ENCODE results near the gene CNTNAP2.

The CNTNAP2 gene

GRCh38 chr7:148014001-148014400, 1897.4 kb downstream of the CNTNAP2 start:
- H3K23ac ChIP-seq (ENCODE audit: low read length): no peak overlapping the region
- no peak overlapping the region for H2BK5ac ChIP-seq (ENCODE audit: low read length)
- H3K27ac ChIP-seq (ENCODE audit: low read depth, low read length): no peak overlapping the region
- no CpG with 5 or more reads among the region's 6 CpGs for WGBS (ENCODE audit: extremely low coverage, insufficient coverage, low lambda C conversion rate)
- H3K79me1 ChIP-seq (ENCODE audit: low read length): no peaks in the 10 kb centered on the region
- no peaks in the 10 kb centered on the region for H3K27me3 ChIP-seq (ENCODE audit: insufficient read depth, low read length, poor library complexity)
- no peaks in the 10 kb centered on the region for H3K4me1 ChIP-seq (ENCODE audit: control insufficient read depth, low read depth, low read length)
- H4K8ac ChIP-seq (ENCODE audit: low read depth, low read length): no peak overlapping the region
- H3K18ac ChIP-seq (ENCODE audit: low read length): no peak overlapping the region
- H3K4ac ChIP-seq (ENCODE audit: low read depth, low read length): no peak overlapping the region
- DNase-seq: no peak
- no peak overlapping the region for H3K9ac ChIP-seq (ENCODE audit: low read length)
- H3K56ac ChIP-seq (ENCODE audit: low read length): no peak overlapping the region
- H3K36me3 ChIP-seq (ENCODE audit: control insufficient read depth, insufficient read depth, low read length): no peaks in the 10 kb centered on the region
- H3K79me2 ChIP-seq (ENCODE audit: control insufficient read depth, insufficient read depth, low read length): no peaks in the 10 kb centered on the region
- H4K5ac ChIP-seq (ENCODE audit: low read length): no peak overlapping the region
- H3K4me3 ChIP-seq (ENCODE audit: low read length): no peak overlapping the region
- H2BK120ac ChIP-seq (ENCODE audit: low read depth, low read length): no peak overlapping the region
- no peak overlapping the region for H2BK15ac ChIP-seq (replicated peaks; ENCODE audit: low read depth)
- no peak overlapping the region for H3K4me2 ChIP-seq (ENCODE audit: low read length)
- H2AK5ac ChIP-seq (ENCODE audit: low read length): no peak overlapping the region

DNA sequence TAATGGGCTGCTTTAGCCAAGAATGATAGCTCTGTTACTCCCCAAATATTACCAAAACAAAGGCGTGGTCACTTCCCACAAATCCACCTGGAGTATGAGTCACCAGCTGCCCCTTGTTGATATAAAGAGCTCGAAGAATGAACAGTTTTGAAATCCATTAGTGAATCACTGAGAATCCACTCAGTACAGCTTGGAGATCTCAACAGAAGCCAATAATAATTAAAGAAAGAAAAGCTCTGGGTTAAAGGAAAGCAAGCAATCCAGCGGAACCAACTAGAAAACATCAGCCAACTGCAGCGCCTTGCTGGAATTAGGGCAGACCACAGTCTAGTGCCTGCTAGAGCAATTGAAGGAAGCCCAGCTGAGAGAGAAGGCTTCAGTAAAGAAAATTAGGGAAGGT, 1897.9 kb downstream of the CNTNAP2 start:
- Histone ChIP-seq H3K9ac (ENCODE audit: low read length) (no peak overlapping the region), H3K4me2 (ENCODE audit: low read length) (no peak overlapping the region), H2BK5ac (ENCODE audit: low read length) (no peak overlapping the region), H3K36me3 (ENCODE audit: control insufficient read depth, insufficient read depth, low read length) (no peaks in the 10 kb centered on the region), H3K18ac (ENCODE audit: low read length) (no peak overlapping the region), H3K4ac (ENCODE audit: low read depth, low read length) (no peak overlapping the region), H3K79me1 (ENCODE audit: low read length) (no peaks in the 10 kb centered on the region), H3K4me1 (ENCODE audit: control insufficient read depth, low read depth, low read length) (no peaks in the 10 kb centered on the region), H2AK5ac (ENCODE audit: low read length) (no peak overlapping the region), H3K27ac (ENCODE audit: low read depth, low read length) (no peak overlapping the region), H3K56ac (ENCODE audit: low read length) (no peak overlapping the region), H2BK120ac (ENCODE audit: low read depth, low read length) (no peak overlapping the region), H3K27me3 (ENCODE audit: insufficient read depth, low read length, poor library complexity) (no peaks in the 10 kb centered on the region), H4K5ac (ENCODE audit: low read length) (no peak overlapping the region), H3K79me2 (ENCODE audit: control insufficient read depth, insufficient read depth, low read length) (no peaks in the 10 kb centered on the region), H3K23ac (ENCODE audit: low read length) (no peak overlapping the region), H3K4me3 (ENCODE audit: low read length) (no peak overlapping the region), H4K8ac (ENCODE audit: low read depth, low read length) (no peak overlapping the region), H2BK15ac (replicated peaks; ENCODE audit: low read depth) (no peak overlapping the region)
- WGBS (ENCODE audit: extremely low coverage, insufficient coverage, low lambda C conversion rate): no CpG with 5 or more reads among the region's 4 CpGs
- no peak for DNase-seq

GRCh38 chr7:148017126-148017525, 1900.5 kb downstream of the CNTNAP2 start:
- H3K56ac ChIP-seq (ENCODE audit: low read length): no peak overlapping the region
- no peaks in the 10 kb centered on the region for H3K79me2 ChIP-seq (ENCODE audit: control insufficient read depth, insufficient read depth, low read length)
- H3K4me3 ChIP-seq (ENCODE audit: low read length): no peak overlapping the region
- no peak overlapping the region for H2BK15ac ChIP-seq (replicated peaks; ENCODE audit: low read depth)
- H3K9ac ChIP-seq (ENCODE audit: low read length): no peak overlapping the region
- no peaks in the 10 kb centered on the region for H3K79me1 ChIP-seq (ENCODE audit: low read length)
- WGBS (ENCODE audit: extremely low coverage, insufficient coverage, low lambda C conversion rate): no CpG with 5 or more reads among the region's 2 CpGs
- no peak overlapping the region for H3K4ac ChIP-seq (ENCODE audit: low read depth, low read length)
- no peak overlapping the region for H4K8ac ChIP-seq (ENCODE audit: low read depth, low read length)
- H3K4me2 ChIP-seq (ENCODE audit: low read length): no peak overlapping the region
- H3K36me3 ChIP-seq (ENCODE audit: control insufficient read depth, insufficient read depth, low read length): no peaks in the 10 kb centered on the region
- H4K5ac ChIP-seq (ENCODE audit: low read length): no peak overlapping the region
- H2BK5ac ChIP-seq (ENCODE audit: low read length): no peak overlapping the region
- no peak overlapping the region for H2AK5ac ChIP-seq (ENCODE audit: low read length)
- no peaks in the 10 kb centered on the region for H3K27me3 ChIP-seq (ENCODE audit: insufficient read depth, low read length, poor library complexity)
- H3K4me1 ChIP-seq (ENCODE audit: control insufficient read depth, low read depth, low read length): no peaks in the 10 kb centered on the region
- no peak overlapping the region for H3K23ac ChIP-seq (ENCODE audit: low read length)
- no peak for DNase-seq
- H3K18ac ChIP-seq (ENCODE audit: low read length): no peak overlapping the region
- H3K27ac ChIP-seq (ENCODE audit: low read depth, low read length): no peak overlapping the region
- no peak overlapping the region for H2BK120ac ChIP-seq (ENCODE audit: low read depth, low read length)

GRCh38 chr7:148020679-148021078, 1904.1 kb downstream of the CNTNAP2 start:
- no peak overlapping the region for H3K4me2 ChIP-seq (ENCODE audit: low read length)
- no CpG with 5 or more reads among the region's 6 CpGs for WGBS (ENCODE audit: extremely low coverage, insufficient coverage, low lambda C conversion rate)
- H2BK15ac ChIP-seq (replicated peaks; ENCODE audit: low read depth): no peak overlapping the region
- H3K79me1 ChIP-seq (ENCODE audit: low read length): no peaks in the 10 kb centered on the region
- H2BK120ac ChIP-seq (ENCODE audit: low read depth, low read length): no peak overlapping the region
- peak; percentile 16 for DNase-seq
- no peak overlapping the region for H2AK5ac ChIP-seq (ENCODE audit: low read length)
- no peak overlapping the region for H3K23ac ChIP-seq (ENCODE audit: low read length)
- H3K18ac ChIP-seq (ENCODE audit: low read length): no peak overlapping the region
- no peaks in the 10 kb centered on the region for H3K79me2 ChIP-seq (ENCODE audit: control insufficient read depth, insufficient read depth, low read length)
- H3K4me3 ChIP-seq (ENCODE audit: low read length): no peak overlapping the region
- no peaks in the 10 kb centered on the region for H3K4me1 ChIP-seq (ENCODE audit: control insufficient read depth, low read depth, low read length)
- no peak overlapping the region for H3K27ac ChIP-seq (ENCODE audit: low read depth, low read length)
- H3K36me3 ChIP-seq (ENCODE audit: control insufficient read depth, insufficient read depth, low read length): no peaks in the 10 kb centered on the region
- no peaks in the 10 kb centered on the region for H3K27me3 ChIP-seq (ENCODE audit: insufficient read depth, low read length, poor library complexity)
- H3K9ac ChIP-seq (ENCODE audit: low read length): no peak overlapping the region
- no peak overlapping the region for H3K4ac ChIP-seq (ENCODE audit: low read depth, low read length)
- H3K56ac ChIP-seq (ENCODE audit: low read length): no peak overlapping the region
- no peak overlapping the region for H4K8ac ChIP-seq (ENCODE audit: low read depth, low read length)
- H4K5ac ChIP-seq (ENCODE audit: low read length): no peak overlapping the region
- H2BK5ac ChIP-seq (ENCODE audit: low read length): no peak overlapping the region

- no peak overlapping the region for H3K9ac ChIP-seq (ENCODE audit: low read length)
- no peak overlapping the region for H3K4me2 ChIP-seq (ENCODE audit: low read length)
- peak overlapping the region; percentile 83 for H3K23ac ChIP-seq (ENCODE audit: low read length)
- H3K79me1 ChIP-seq (ENCODE audit: low read length): no peaks in the 10 kb centered on the region
- no peaks in the 10 kb centered on the region for H3K27me3 ChIP-seq (ENCODE audit: insufficient read depth, low read length, poor library complexity)
- H2BK15ac ChIP-seq (replicated peaks; ENCODE audit: low read depth): no peak overlapping the region
- no peak overlapping the region for H4K8ac ChIP-seq (ENCODE audit: low read depth, low read length)
- no peaks in the 10 kb centered on the region for H3K79me2 ChIP-seq (ENCODE audit: control insufficient read depth, insufficient read depth, low read length)
- H2AK5ac ChIP-seq (ENCODE audit: low read length): no peak overlapping the region
- H3K27ac ChIP-seq (ENCODE audit: low read depth, low read length): no peak overlapping the region
- no peak overlapping the region for H3K18ac ChIP-seq (ENCODE audit: low read length)
- H3K4me3 ChIP-seq (ENCODE audit: low read length): no peak overlapping the region
- no peak overlapping the region for H2BK120ac ChIP-seq (ENCODE audit: low read depth, low read length)
- DNase-seq: peak; percentile 8
- no peak overlapping the region for H2BK5ac ChIP-seq (ENCODE audit: low read length)
- H3K36me3 ChIP-seq (ENCODE audit: control insufficient read depth, insufficient read depth, low read length): no peaks in the 10 kb centered on the region
- no peak overlapping the region for H4K5ac ChIP-seq (ENCODE audit: low read length)
- H3K4ac ChIP-seq (ENCODE audit: low read depth, low read length): no peak overlapping the region
- WGBS (ENCODE audit: extremely low coverage, insufficient coverage, low lambda C conversion rate): no CpG with 5 or more reads among the region's 17 CpGs
- no peak overlapping the region for H3K56ac ChIP-seq (ENCODE audit: low read length)
- H3K4me1 ChIP-seq (ENCODE audit: control insufficient read depth, low read depth, low read length): no peaks in the 10 kb centered on the region
These were observed 1905.0 kb downstream of the CNTNAP2 start for GRCh38 chr7:148021507-148022045.

DNA sequence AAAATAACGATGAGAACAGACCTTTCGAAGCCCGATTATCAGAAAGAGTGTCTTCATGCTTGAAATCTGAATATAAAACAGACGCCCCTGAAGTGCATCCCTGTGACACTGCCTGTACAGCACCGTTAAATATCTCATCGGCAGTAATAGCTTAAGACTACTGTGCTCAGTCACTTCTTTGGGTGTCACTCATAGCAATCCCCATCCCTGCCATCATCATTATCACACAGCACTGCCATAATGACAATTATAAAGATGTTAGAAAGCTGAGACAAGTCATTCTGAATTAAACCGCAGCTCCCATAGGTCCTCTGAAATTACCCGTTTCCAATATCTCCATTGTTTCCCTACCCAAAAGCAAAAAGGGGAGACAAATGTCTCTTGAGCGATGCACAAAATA, 1906.2 kb downstream of the CNTNAP2 start:
- no peak overlapping the region for H3K56ac ChIP-seq (ENCODE audit: low read length)
- H2BK15ac ChIP-seq (replicated peaks; ENCODE audit: low read depth): no peak overlapping the region
- no CpG with 5 or more reads among the region's 9 CpGs for WGBS (ENCODE audit: extremely low coverage, insufficient coverage, low lambda C conversion rate)

More for the DNA sequence above, 1906.2 kb downstream of the CNTNAP2 start:
- H3K4me2 ChIP-seq (ENCODE audit: low read length): no peak overlapping the region
- H3K27ac ChIP-seq (ENCODE audit: low read depth, low read length): no peak overlapping the region
- no peak overlapping the region for H2AK5ac ChIP-seq (ENCODE audit: low read length)
- no peak overlapping the region for H2BK5ac ChIP-seq (ENCODE audit: low read length)
- H3K79me1 ChIP-seq (ENCODE audit: low read length): no peaks in the 10 kb centered on the region
- H2BK120ac ChIP-seq (ENCODE audit: low read depth, low read length): no peak overlapping the region
- H4K8ac ChIP-seq (ENCODE audit: low read depth, low read length): no peak overlapping the region
- no peaks in the 10 kb centered on the region for H3K79me2 ChIP-seq (ENCODE audit: control insufficient read depth, insufficient read depth, low read length)
- H3K18ac ChIP-seq (ENCODE audit: low read length): no peak overlapping the region
- H3K4me1 ChIP-seq (ENCODE audit: control insufficient read depth, low read depth, low read length): no peaks in the 10 kb centered on the region
- no peaks in the 10 kb centered on the region for H3K27me3 ChIP-seq (ENCODE audit: insufficient read depth, low read length, poor library complexity)
- no peak for DNase-seq
- H3K23ac ChIP-seq (ENCODE audit: low read length): no peak overlapping the region
- no peak overlapping the region for H4K5ac ChIP-seq (ENCODE audit: low read length)
- H3K36me3 ChIP-seq (ENCODE audit: control insufficient read depth, insufficient read depth, low read length): no peaks in the 10 kb centered on the region
- no peak overlapping the region for H3K4me3 ChIP-seq (ENCODE audit: low read length)
- H3K4ac ChIP-seq (ENCODE audit: low read depth, low read length): no peak overlapping the region
- H3K9ac ChIP-seq (ENCODE audit: low read length): no peak overlapping the region
